BJ (cell line): ENCODE data around the gene AIP. TPM values are rescaled to one million over a fixed set of nuclear protein-coding genes. Genes with fewer than 3 reads are reported as not detected.
"Not testable (repeated sequence)": the region's sequence is repeated elsewhere in the genome, so short reads cannot be mapped to it uniquely, and the experiment has no call there.

Experiments
- CTCF ChIA-PET: fragments of 350-600 bp; formaldehyde crosslinking; extraction: SDS; loops from one replicate; lab custom pipeline; 2021; ENCODE audit warnings: antibody characterized with exemption, inconsistent platforms; lab: Yijun Ruan, JAX
- POLR2A ChIA-PET: fragments of 300-600 bp; sonication (Branson Sonifier 250); formaldehyde crosslinking; extraction: SDS; loops from one replicate; lab custom pipeline; 2021; ENCODE audit warnings: antibody characterized with exemption; lab: Charles Lee
- DNase-seq: peaks from one replicate; pipeline ENCODE4 v3.0.0-alpha.2; 2011; ENCODE audit warnings: low read depth
- H3K27me3 ChIP-seq: 2 replicates; pipeline ENCODE4 v1.6.0; 2011; ENCODE audit warnings: low read length; ENCODE audit not compliant: control insufficient read depth, insufficient read depth
- H3K36me3 ChIP-seq: 2 replicates; pipeline ENCODE4 v1.5.1; 2011; ENCODE audit warnings: low read length; ENCODE audit not compliant: control insufficient read depth, insufficient read depth
- H3K4me3 ChIP-seq: 2 replicates; pipeline ENCODE4 v1.5.1; 2011; ENCODE audit warnings: low read depth, mild to moderate bottlenecking, control low read depth, low read length
- CTCF ChIP-seq: IDR thresholded peaks from 2 replicates; pipeline ENCODE4 v1.5.1; 2011; ENCODE audit warnings: low read depth, mild to moderate bottlenecking, control low read depth, inconsistent platforms, low read length, moderate library complexity; ENCODE audit not compliant: insufficient read depth
- polyA plus RNA-seq: library from polyadenylated mRNA; depleted of rRNA; stranded (reverse); fragments of >200 nt; gene quantifications from 2 replicates; pipeline ENCODE4 v1.2.3, GENCODE V29; 2011

Gene AIP
- polyA plus RNA-seq, 1 experiment = 133 TPM

GRCh38 chr11:67463680-67464410 is 19.0 kb upstream of the AIP start:
- no peaks in the 10 kb centered on the region; the same call in 1 of the 2 replicates for H3K36me3 ChIP-seq
- ChIA-PET CTCF (no interaction called here), POLR2A (no interaction called here)
- no peak for TF ChIP-seq CTCF
- H3K27me3 ChIP-seq = no peaks in the 10 kb centered on the region
- peak overlapping the region; percentile 71 for H3K4me3 ChIP-seq
- DNase-seq = no peak

GRCh38 chr11:67464411-67465188 is 18.2 kb upstream of the AIP start:
- TF ChIP-seq CTCF = no peak
- DNase-seq = no peak
- peak overlapping the region; percentile 71 for H3K4me3 ChIP-seq
- no peaks in the 10 kb centered on the region; the same call in 1 of the 2 replicates for H3K36me3 ChIP-seq
- H3K27me3 ChIP-seq = no peaks in the 10 kb centered on the region
- CTCF ChIA-PET = no interaction called here
- POLR2A ChIA-PET = no interaction called here

GRCh38 chr11:67465189-67465510 is 17.7 kb upstream of the AIP start:
- H3K4me3 ChIP-seq = peak overlapping the region; percentile 71
- ChIA-PET POLR2A (no interaction called here), CTCF (no interaction called here)
- TF ChIP-seq CTCF = no peak
- DNase-seq = no peak
- no peaks in the 10 kb centered on the region for H3K27me3 ChIP-seq
- no peaks in the 10 kb centered on the region; the same call in 1 of the 2 replicates for H3K36me3 ChIP-seq

GRCh38 chr11:67465530-67465929 is 17.3 kb upstream of the AIP start:
- H3K27me3 ChIP-seq, DNase-seq, H3K36me3 ChIP-seq, H3K4me3 ChIP-seq, POLR2A ChIA-PET: not testable (repeated sequence)
- CTCF ChIA-PET = interaction anchor here (0.6 to 0.7 kb wide), 2 partner anchors 82 to 114 kb away, joined by 3 to 4 read pairs; no protein-coding TSS in a partner anchor

- ChIA-PET POLR2A (no interaction called here), CTCF (interaction anchor here (0.6 to 0.7 kb wide), 2 partner anchors 83 to 115 kb away, joined by 3 to 4 read pairs; no protein-coding TSS in a partner anchor)
- Histone ChIP-seq H3K27me3 (no peaks in the 10 kb centered on the region), H3K36me3 (no peaks in the 10 kb centered on the region; the same call in 1 of the 2 replicates), H3K4me3 (no peak overlapping the region)
- TF ChIP-seq CTCF = no peak
- no peak for DNase-seq
These were observed 16.5 kb upstream of the AIP start for GRCh38 chr11:67466367-67466766.
